Measurements from ENCODE around the gene DPYSL5.

Gene DPYSL5

GRCh38 chr2:26822877-26823276, 25.1 kb upstream of the DPYSL5 start:
- TF ChIP-seq EZH2 (IDR thresholded peaks at IDR 0.05; ENCODE audit: borderline replicate concordance, low read depth, low read length, severe bottlenecking) (no peak), CTCF (IDR thresholded peaks at IDR 0.05; ENCODE audit: borderline replicate concordance, extremely low read depth, low read length, poor library complexity, severe bottlenecking) (no peak)
- Histone ChIP-seq H4K20me1 (ENCODE audit: insufficient read depth, low read length) (no peaks in the 10 kb centered on the region), H3K4me2 (ENCODE audit: insufficient read depth, low read length) (no peak overlapping the region), H3K79me2 (ENCODE audit: insufficient read depth, low read length) (no peaks in the 10 kb centered on the region), H2AFZ (ENCODE audit: low read depth, low read length) (no peak overlapping the region), H3K36me3 (ENCODE audit: insufficient read depth, low read length) (no peaks in the 10 kb centered on the region), H3K9ac (ENCODE audit: low read depth, low read length) (no peak overlapping the region), H3K27me3 (ENCODE audit: insufficient read depth, low read length, poor library complexity) (peaks cover 8% of the 10 kb centered on the region), H3K4me1 (ENCODE audit: insufficient read depth, low read length) (no peaks in the 10 kb centered on the region), H3K9me3 (ENCODE audit: insufficient read depth, low read length, severe bottlenecking) (no peaks in the 10 kb centered on the region), H3K4me3 (ENCODE audit: low read depth in 1 of 2, low read length in 2 of 2) (no peak overlapping the region), H3K27ac (ENCODE audit: low read length) (no peak overlapping the region)
- no peak for ATAC-seq (ENCODE audit: insufficient read depth, low read depth)
- no peak for DNase-seq

- H3K79me2 ChIP-seq (ENCODE audit: insufficient read depth, low read length) = no peaks in the 10 kb centered on the region
- peak; percentile 22 for TF ChIP-seq CTCF (IDR thresholded peaks at IDR 0.05; ENCODE audit: borderline replicate concordance, extremely low read depth, low read length, poor library complexity, severe bottlenecking)
- no peak for TF ChIP-seq EZH2 (IDR thresholded peaks at IDR 0.05; ENCODE audit: borderline replicate concordance, low read depth, low read length, severe bottlenecking)
- H3K9ac ChIP-seq (ENCODE audit: low read depth, low read length) = no peak overlapping the region
- H3K27me3 ChIP-seq (ENCODE audit: insufficient read depth, low read length, poor library complexity) = no peaks in the 10 kb centered on the region
- no peaks in the 10 kb centered on the region for H4K20me1 ChIP-seq (ENCODE audit: insufficient read depth, low read length)
- H3K4me3 ChIP-seq (ENCODE audit: low read depth in 1 of 2, low read length in 2 of 2) = no peak overlapping the region
- H3K4me2 ChIP-seq (ENCODE audit: insufficient read depth, low read length) = no peak overlapping the region
- no peak overlapping the region for H3K27ac ChIP-seq (ENCODE audit: low read length)
- no peaks in the 10 kb centered on the region for H3K36me3 ChIP-seq (ENCODE audit: insufficient read depth, low read length)
- H2AFZ ChIP-seq (ENCODE audit: low read depth, low read length) = no peak overlapping the region
- ATAC-seq (ENCODE audit: insufficient read depth, low read depth) = peak; percentile 53; the same call in 1 of the 3 replicates
- H3K9me3 ChIP-seq (ENCODE audit: insufficient read depth, low read length, severe bottlenecking) = no peaks in the 10 kb centered on the region
- DNase-seq = no peak
- no peaks in the 10 kb centered on the region for H3K4me1 ChIP-seq (ENCODE audit: insufficient read depth, low read length)
These were observed 9.6 kb upstream of the DPYSL5 start for GRCh38 chr2:26838121-26838906.

- Histone ChIP-seq H4K20me1 (ENCODE audit: insufficient read depth, low read length) (no peaks in the 10 kb centered on the region), H3K79me2 (ENCODE audit: insufficient read depth, low read length) (no peaks in the 10 kb centered on the region), H3K9ac (ENCODE audit: low read depth, low read length) (no peak overlapping the region), H3K4me2 (ENCODE audit: insufficient read depth, low read length) (no peak overlapping the region), H3K27me3 (ENCODE audit: insufficient read depth, low read length, poor library complexity) (no peaks in the 10 kb centered on the region), H2AFZ (ENCODE audit: low read depth, low read length) (no peak overlapping the region), H3K4me3 (ENCODE audit: low read depth in 1 of 2, low read length in 2 of 2) (no peak overlapping the region), H3K4me1 (ENCODE audit: insufficient read depth, low read length) (no peaks in the 10 kb centered on the region), H3K36me3 (ENCODE audit: insufficient read depth, low read length) (no peaks in the 10 kb centered on the region), H3K27ac (ENCODE audit: low read length) (no peak overlapping the region), H3K9me3 (ENCODE audit: insufficient read depth, low read length, severe bottlenecking) (no peaks in the 10 kb centered on the region)
- ATAC-seq (ENCODE audit: insufficient read depth, low read depth) (no peak), DNase-seq (no peak)
- TF ChIP-seq CTCF (IDR thresholded peaks at IDR 0.05; ENCODE audit: borderline replicate concordance, extremely low read depth, low read length, poor library complexity, severe bottlenecking) (no peak), EZH2 (IDR thresholded peaks at IDR 0.05; ENCODE audit: borderline replicate concordance, low read depth, low read length, severe bottlenecking) (no peak)
These were observed 6.9 kb upstream of the DPYSL5 start for GRCh38 chr2:26840937-26841610.

All from DND-41 (cell line).